HG02623 (cell line): Measurements from ENCODE around the gene EPS8L2.

Experiments
- ATAC-seq: cut with Tn5 transposase; IDR thresholded peaks from one replicate; pipeline ENCODE4 v1.9.1; 2021; ENCODE audit warnings: moderate library complexity; ENCODE audit not compliant: unreplicated experiment

The EPS8L2 gene

GRCh38 chr11:705646-706438, at the start of gene EPS8L2:
EPS8L2 (plus strand) TSS chr11:706231; CDS start chr11:709408, 3,177 bp downstream.
- no peak for ATAC-seq

DNA sequence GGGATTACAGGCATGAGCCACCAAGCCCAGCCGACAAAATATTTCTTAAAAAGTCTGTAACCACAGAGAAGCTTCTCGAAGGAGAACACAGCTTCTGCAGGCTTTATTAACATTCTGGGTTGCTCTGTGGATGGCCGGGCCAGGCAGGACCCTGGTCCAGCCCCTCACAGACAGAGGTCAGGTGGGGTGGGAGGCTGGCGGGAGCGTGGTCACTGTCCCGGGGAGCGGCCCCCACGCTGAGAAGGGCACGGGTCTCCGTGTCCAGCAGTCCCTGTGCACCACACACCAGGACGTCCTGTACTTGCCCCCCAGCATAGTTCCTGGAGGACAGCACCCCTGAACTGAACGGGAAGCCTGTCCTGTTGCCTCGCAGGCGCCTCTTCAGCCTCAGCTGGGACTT, 49.6 kb upstream of the EPS8L2 start:
- ATAC-seq: no peak

DNA sequence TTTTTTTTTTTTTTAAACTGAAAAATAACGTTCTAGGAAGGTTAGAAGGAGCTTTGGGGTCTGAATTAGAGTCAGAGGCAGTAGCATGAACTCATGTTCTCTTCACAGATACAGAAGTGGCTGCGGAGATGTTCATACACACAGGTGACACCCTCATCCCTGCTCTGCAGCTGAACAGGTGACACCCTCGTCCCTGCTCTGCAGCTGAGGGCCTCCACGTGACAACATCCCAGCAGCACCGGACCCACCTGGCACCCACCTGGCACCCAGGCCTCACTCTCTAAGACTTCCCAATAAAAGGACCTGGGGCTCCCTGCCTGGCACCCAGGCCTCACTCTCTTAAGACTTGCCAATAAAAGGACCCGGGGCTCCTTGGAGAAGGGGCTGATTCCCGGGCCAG, 49.2 kb upstream of the EPS8L2 start:
- ATAC-seq: no peak

- no peak for ATAC-seq
Observed at GRCh38 chr11:657691-658126, 48.3 kb upstream of the EPS8L2 start.

DNA sequence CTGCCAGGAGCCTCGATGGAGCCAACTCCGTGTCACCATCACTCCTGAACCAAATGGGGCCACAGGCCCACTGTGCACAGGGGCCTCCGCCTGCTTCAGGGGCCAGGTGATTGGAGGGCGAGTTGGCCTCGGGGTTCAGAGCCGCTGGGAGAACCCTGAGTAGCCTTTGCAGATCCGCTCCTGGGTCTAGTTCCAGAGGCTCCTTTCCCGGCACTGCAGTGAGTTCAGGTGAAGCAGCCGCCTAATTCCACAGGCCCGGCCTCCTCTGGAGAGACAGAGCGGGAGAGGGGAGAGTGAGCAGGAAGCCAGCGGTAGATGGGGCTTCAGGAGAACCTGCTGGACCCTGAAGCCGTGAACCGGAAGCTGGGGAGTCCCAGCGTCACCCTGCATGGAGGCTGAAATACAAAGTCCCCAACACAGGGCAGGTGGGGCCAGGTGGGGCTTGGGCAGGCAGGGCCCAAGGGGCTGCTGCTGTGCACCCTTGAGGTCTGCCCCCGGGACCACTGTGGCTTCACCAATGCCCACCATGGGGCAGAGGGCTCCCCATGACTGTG, 46.4 kb upstream of the EPS8L2 start:
- ATAC-seq: no peak

DNA sequence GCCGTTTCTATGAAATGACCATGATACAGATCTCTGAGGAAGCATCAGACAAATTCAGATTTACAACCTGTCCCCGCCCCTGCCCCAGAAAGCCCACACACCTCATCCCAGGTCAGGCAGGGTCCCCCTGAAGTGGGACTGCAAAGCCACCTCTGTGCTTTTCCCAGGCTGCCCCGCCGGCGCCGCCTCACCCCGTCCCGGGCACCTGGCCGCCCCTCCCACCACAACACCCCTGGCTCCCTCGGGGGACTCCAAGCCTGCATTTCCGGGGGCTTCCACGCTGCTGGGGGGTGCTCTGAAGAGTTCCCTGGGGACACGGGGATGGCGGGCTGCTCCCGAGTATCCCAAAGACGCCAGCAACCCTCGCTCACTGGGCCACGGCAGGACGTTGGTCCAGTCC, 45.8 kb upstream of the EPS8L2 start:
- no peak for ATAC-seq

DNA sequence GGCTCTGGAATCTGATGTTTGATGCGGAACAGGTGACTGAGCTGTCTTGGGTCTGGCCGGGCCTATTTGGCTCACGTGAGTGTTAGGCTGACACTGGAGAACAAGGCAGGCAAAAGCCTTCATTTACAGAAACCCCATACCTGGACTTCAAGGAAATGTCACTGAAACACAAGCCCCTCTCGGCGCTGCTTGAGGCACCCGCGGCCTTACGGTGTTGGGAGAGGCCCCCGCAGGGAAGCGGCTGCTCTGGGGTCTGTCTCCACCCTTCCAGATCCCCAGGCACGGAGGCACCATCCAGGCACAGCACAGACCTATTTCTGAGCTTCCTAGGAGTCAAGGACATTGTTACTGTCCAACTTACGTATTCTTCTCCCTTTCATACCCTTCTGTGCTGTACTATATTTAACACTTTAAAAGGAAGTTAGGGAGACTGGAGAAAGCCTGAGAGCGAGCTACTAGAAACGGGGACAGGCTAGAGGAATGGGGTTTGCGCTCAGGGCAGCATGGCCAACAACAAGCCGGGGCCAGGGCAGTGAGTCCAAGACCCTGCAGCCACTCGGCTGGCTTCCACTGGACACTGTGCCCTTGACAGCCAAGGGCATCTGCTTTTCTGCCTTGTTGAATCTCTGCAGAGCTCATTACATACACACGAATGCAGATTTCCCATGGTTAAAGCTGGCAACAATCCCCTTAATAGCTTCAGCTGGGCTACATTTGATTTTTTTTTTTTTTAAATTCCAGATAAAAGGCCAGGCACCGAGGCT, 45.2 kb upstream of the EPS8L2 start:
- ATAC-seq: no peak

DNA sequence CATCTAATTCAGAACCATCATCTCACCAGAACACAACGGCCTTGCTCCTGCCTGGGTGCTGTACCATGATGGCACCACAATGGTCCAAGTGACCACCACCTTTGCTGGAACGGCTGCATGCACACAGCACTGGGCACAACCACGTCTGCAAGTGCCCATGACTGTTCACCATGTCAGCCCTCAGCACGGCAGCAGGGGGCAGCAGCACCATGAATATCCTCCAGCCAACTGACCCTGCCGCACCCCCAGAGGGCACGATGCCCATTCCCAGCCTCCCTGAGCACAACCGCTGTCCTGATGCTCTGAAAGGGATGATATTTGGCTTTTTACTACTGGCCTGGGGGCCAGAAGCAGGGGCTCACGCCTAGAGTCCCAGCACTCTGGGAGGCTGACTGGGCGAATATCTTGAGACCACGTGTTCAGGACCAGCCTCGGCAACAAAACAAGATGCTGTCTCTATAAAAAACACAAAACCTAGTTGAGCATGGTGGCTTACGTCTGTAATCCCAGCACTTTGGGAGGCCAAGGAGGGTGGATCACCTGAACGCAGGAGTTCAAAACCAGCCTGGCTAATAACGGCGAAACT, 43.2 kb upstream of the EPS8L2 start:
- ATAC-seq: no peak

- ATAC-seq: no peak
Observed at GRCh38 chr11:665062-665703, 40.8 kb upstream of the EPS8L2 start.

GRCh38 chr11:665704-666281, 40.2 kb upstream of the EPS8L2 start:
- ATAC-seq: no peak

- no peak for ATAC-seq
Observed at GRCh38 chr11:673866-674265, 32.2 kb upstream of the EPS8L2 start.

DNA sequence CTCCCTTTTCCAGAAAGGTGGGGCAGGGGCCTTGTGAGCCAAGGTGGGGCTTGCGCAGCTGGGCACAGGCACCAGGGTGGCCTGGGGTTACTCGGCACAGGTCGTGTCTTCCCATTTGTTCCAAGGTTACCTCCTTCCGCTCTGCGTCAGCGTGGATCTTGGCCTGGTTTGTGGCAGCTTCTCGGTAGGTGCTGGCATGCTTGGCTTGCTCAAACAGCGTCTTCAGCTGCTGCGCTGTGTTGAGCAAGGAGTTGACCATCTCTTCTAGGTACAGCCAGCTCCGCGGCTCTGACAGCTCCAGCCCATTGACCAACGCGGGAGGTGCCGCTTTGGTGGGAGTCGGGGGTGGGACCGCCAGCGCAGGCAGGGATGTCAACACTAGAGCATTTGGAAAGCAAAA, 31.6 kb upstream of the EPS8L2 start:
- no peak for ATAC-seq

- no peak for ATAC-seq
Observed at GRCh38 chr11:678297-678696, 27.7 kb upstream of the EPS8L2 start.

DNA sequence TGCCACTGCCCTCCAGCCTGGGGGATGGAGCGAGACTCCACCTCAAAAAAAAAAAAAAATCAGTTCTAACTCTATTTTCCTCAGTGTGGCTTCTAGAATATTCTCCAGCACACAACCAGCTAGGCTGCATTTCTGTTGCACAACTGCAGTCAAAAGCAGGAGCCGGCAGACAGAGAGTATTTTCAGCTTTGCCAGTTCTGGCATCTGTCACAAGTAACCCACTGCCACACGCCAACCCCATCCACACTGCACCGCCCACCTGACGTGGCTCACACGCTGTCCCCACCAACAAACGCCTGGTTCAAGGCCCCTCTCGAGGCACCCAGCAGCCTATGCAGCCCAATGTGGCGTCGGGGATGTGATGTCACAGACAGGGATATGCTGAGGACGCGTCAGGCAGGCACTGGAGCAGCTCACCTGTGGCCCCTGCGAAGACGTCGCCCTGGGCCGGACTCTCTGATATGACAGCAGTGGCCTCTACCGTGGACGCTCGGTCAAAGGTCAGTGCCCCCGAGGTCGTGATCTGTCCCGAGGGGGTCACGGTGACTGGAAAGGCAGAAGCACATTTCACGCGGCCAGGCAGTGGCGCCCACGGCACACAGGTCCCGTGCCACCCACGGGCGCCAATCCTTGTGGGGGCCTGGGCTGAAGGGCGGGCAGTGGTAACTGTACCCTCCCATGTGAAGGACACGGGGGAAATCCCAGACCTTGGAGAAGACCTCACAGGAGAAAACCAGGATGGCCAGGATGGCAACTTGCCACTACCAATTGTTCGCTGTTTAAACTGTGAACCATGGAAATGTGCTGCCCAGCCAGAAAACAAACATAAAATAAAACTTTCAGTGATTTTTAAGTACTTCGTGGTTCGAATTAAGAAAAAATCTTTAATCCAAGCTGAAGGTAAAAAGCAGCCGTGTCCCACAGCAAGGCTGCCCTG, 26.5 kb upstream of the EPS8L2 start:
- no peak for ATAC-seq

- no peak for ATAC-seq
Observed at GRCh38 chr11:680476-680875, 25.6 kb upstream of the EPS8L2 start.

- ATAC-seq: no peak
Observed at GRCh38 chr11:680970-681369, 25.1 kb upstream of the EPS8L2 start.

- ATAC-seq: no peak
Observed at GRCh38 chr11:686451-687243, 19.4 kb upstream of the EPS8L2 start.

GRCh38 chr11:687751-688150, 18.3 kb upstream of the EPS8L2 start:
- no peak for ATAC-seq

DNA sequence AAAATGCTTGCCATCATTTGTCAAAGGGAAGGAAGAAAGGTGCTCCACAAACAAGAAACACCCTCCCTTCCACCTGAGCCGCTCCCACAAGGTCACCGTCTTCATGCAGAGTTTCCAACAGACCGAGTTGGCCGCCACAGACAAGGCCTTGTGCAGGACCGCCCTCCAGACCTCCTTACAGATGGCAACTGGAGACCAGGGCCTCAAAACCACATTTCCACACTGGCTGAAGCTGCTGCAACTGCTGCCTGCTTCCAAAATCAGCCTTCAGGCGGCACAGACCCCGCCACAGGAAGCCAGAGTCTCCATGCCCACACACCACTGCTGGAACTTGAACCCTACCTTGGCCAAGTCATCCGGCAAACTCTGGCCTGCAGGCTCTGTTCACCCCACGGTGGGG, 17.4 kb upstream of the EPS8L2 start:
- no peak for ATAC-seq
